Amygdala (tissue), 56 donors: Measurements from ENCODE around the gene PAIP2B.
A peak's percentile ranks its signal among the peaks of the same experiment; 100 is the strongest.
"Not testable (repeated sequence)": the region's sequence is repeated elsewhere in the genome, so short reads cannot be mapped to it uniquely, and the experiment has no call there.

Experiments used
- DNase-seq, 56 donors: peaks; one replicate each; lab custom pipeline; 2025; lab: John Stamatoyannopoulos, UW

The PAIP2B gene

GRCh38 chr2:71226965-71227560 lies at the start of gene PAIP2B:
PAIP2B (minus strand) TSS chr2:71227103; CDS start chr2:71202589, 24,514 bp downstream.
- DNase-seq, result peak; percentile 86 to 100 (median 100)

- DNase-seq, result no peak
Measured at GRCh38 chr2:71275939-71276310, 49.0 kb upstream of the PAIP2B start.

- no peak for DNase-seq
Measured at GRCh38 chr2:71269511-71270090, 42.7 kb upstream of the PAIP2B start.

GRCh38 chr2:71263386-71263785 lies 36.5 kb upstream of the PAIP2B start:
- DNase-seq, result no peak

- no peak for DNase-seq
Measured at GRCh38 chr2:71261534-71261933, 34.6 kb upstream of the PAIP2B start.

- DNase-seq, result peak in 44 of 56 donors; percentile 4 to 87 (median 54)
Measured at GRCh38 chr2:71256421-71256820, 29.5 kb upstream of the PAIP2B start.

- no peak for DNase-seq
Measured at GRCh38 chr2:71254776-71255175, 27.9 kb upstream of the PAIP2B start.

- DNase-seq, result no peak
Measured at GRCh38 chr2:71254078-71254477, 27.2 kb upstream of the PAIP2B start.

GRCh38 chr2:71253476-71253875 lies 26.6 kb upstream of the PAIP2B start:
- no peak for DNase-seq

GRCh38 chr2:71252862-71253261 lies 26.0 kb upstream of the PAIP2B start:
- DNase-seq, result no peak

- DNase-seq, result no peak
Measured at GRCh38 chr2:71250935-71251334, 24.0 kb upstream of the PAIP2B start.

GRCh38 chr2:71244302-71244660 lies 17.4 kb upstream of the PAIP2B start:
- no peak for DNase-seq

- DNase-seq, result peak in 13 of 56 donors; percentile 3 to 40 (median 10)
Measured at GRCh38 chr2:71243634-71244301, 16.9 kb upstream of the PAIP2B start.

- peak in 6 of 56 donors; percentile 3 to 20 (median 9) for DNase-seq
Measured at GRCh38 chr2:71240794-71241193, 13.9 kb upstream of the PAIP2B start.

GRCh38 chr2:71238089-71238488 lies 11.2 kb upstream of the PAIP2B start:
- no peak for DNase-seq

- no peak for DNase-seq
Measured at GRCh38 chr2:71235930-71236587, 9.2 kb upstream of the PAIP2B start.

- DNase-seq, result not testable (repeated sequence)
Measured at GRCh38 chr2:71233072-71233471, 6.2 kb upstream of the PAIP2B start.

GRCh38 chr2:71226096-71226964 lies 573 bp downstream of the PAIP2B start:
- DNase-seq, result peak in 20 of 56 donors; percentile 4 to 66 (median 26)

GRCh38 chr2:71224935-71225334 lies 2.0 kb downstream of the PAIP2B start:
- DNase-seq, result no peak

GRCh38 chr2:71224457-71224856 lies 2.4 kb downstream of the PAIP2B start:
- no peak for DNase-seq
